ENCODE results near the gene RNFT2. TPM values are rescaled to one million over a fixed set of nuclear protein-coding genes. Genes with fewer than 3 reads are reported as not detected.
"Not testable (repeated sequence)": the region's sequence is repeated elsewhere in the genome, so short reads cannot be mapped to it uniquely, and the experiment has no call there.

Gene RNFT2
- total RNA-seq, 1 donor from 2014 or later: 0.66 TPM

DNA sequence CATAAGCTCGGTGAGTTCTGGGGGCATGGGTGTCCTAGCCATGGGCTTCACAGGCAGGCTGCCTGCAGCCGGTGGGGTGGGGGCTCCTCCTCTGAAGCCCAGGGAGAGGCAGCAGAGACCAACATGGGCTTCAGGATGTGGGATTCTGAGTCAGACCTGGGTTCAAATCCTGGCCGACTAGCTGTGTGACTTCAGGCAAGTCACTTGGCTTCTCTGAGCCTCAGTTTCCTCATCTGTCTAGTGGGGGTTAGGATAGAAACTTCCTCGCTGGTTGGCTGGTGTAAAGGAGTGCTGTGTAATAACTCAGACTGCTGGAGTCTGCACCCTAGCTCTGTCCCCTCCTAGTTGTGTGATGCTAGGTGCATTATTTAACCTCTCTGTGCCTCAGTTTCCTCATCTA, 12.2 kb downstream of the RNFT2 start:
- Histone ChIP-seq H3K27me3 (ENCODE audit: low read depth) (no peaks in the 10 kb centered on the region), H3K4me3 (no peak overlapping the region), H3K4me1 (no peaks in the 10 kb centered on the region), H3K9me3 (replicated peaks) (no peaks in the 10 kb centered on the region), H3K36me3 (no peaks in the 10 kb centered on the region), H3K27ac (replicated peaks) (no peak overlapping the region)
- no peak for DNase-seq
- TF ChIP-seq, protein P1, sequence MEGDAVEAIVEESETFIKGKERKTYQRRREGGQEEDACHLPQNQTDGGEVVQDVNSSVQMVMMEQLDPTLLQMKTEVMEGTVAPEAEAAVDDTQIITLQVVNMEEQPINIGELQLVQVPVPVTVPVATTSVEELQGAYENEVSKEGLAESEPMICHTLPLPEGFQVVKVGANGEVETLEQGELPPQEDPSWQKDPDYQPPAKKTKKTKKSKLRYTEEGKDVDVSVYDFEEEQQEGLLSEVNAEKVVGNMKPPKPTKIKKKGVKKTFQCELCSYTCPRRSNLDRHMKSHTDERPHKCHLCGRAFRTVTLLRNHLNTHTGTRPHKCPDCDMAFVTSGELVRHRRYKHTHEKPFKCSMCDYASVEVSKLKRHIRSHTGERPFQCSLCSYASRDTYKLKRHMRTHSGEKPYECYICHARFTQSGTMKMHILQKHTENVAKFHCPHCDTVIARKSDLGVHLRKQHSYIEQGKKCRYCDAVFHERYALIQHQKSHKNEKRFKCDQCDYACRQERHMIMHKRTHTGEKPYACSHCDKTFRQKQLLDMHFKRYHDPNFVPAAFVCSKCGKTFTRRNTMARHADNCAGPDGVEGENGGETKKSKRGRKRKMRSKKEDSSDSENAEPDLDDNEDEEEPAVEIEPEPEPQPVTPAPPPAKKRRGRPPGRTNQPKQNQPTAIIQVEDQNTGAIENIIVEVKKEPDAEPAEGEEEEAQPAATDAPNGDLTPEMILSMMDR (IDR thresholded peaks at IDR 0.05; ENCODE audit: borderline replicate concordance): no peak
- intact Hi-C loops (cut with micrococcal nuclease): no loop called here

DNA sequence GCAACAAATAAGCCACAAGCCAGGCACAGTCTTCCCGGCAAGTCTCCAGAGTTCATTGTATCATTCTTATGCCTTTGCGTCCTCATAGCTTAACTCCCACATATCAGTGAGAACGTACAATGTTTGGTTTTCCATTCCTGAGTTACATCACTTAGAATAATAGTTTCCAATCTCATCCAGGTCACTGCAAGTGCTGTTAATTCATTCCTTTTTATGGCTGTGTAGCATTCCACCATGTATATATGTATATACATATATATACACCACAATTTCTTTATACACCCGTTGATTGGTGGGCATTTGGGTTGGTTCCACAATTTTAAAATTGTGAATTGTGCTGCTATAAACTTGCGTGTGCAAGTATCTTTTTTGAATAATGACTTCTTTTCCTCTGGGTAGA, 16.0 kb downstream of the RNFT2 start:
- H3K9me3 ChIP-seq (replicated peaks); H3K4me3 ChIP-seq; intact Hi-C loops (cut with micrococcal nuclease); H3K27ac ChIP-seq (replicated peaks); H3K36me3 ChIP-seq; H3K4me1 ChIP-seq; H3K27me3 ChIP-seq (ENCODE audit: low read depth); DNase-seq: not testable (repeated sequence)

DNA sequence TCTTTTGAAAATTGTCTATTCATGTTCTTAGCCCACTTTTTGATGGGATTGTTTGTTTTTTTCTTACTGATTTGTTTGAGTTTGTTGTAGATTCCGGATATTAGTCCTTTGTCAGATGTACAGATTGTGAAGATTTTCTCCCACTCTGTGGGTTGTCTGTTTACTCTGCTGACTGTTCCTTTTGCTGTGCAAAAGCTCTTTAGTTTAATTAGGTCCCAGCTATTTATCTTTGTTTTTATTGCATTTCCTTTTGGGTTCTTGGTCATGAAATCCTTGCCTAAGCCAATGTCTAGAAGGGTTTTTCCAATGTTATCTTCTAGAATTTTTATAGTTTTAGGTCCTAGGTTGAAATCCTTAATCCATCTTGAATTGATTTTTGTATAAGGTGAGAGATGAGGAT, 16.7 kb downstream of the RNFT2 start:
- intact Hi-C loops (cut with micrococcal nuclease); H3K9me3 ChIP-seq (replicated peaks); DNase-seq; H3K4me3 ChIP-seq; H3K27me3 ChIP-seq (ENCODE audit: low read depth); H3K36me3 ChIP-seq; H3K27ac ChIP-seq (replicated peaks); H3K4me1 ChIP-seq: not testable (repeated sequence)

- Histone ChIP-seq H3K27ac (replicated peaks) (no peak overlapping the region), H3K27me3 (ENCODE audit: low read depth) (no peaks in the 10 kb centered on the region), H3K9me3 (replicated peaks) (no peaks in the 10 kb centered on the region), H3K36me3 (no peaks in the 10 kb centered on the region), H3K4me1 (no peaks in the 10 kb centered on the region), H3K4me3 (peak overlapping the region; percentile 33)
- TF ChIP-seq, protein P1 (IDR thresholded peaks at IDR 0.05; ENCODE audit: borderline replicate concordance): no peak
- intact Hi-C loops (cut with micrococcal nuclease): no loop called here
- peak; percentile 29 for DNase-seq
Observed at GRCh38 chr12:116759783-116760621, 21.9 kb downstream of the RNFT2 start.

GRCh38 chr12:116760622-116761020, 22.5 kb downstream of the RNFT2 start:
- intact Hi-C loops (cut with micrococcal nuclease): no loop called here
- Histone ChIP-seq H3K27ac (replicated peaks) (no peak overlapping the region), H3K9me3 (replicated peaks) (no peaks in the 10 kb centered on the region), H3K4me3 (peak overlapping the region; percentile 33), H3K36me3 (no peaks in the 10 kb centered on the region), H3K4me1 (no peaks in the 10 kb centered on the region), H3K27me3 (ENCODE audit: low read depth) (no peaks in the 10 kb centered on the region)
- DNase-seq: no peak
- TF ChIP-seq, protein P1 (IDR thresholded peaks at IDR 0.05; ENCODE audit: borderline replicate concordance): no peak

DNA sequence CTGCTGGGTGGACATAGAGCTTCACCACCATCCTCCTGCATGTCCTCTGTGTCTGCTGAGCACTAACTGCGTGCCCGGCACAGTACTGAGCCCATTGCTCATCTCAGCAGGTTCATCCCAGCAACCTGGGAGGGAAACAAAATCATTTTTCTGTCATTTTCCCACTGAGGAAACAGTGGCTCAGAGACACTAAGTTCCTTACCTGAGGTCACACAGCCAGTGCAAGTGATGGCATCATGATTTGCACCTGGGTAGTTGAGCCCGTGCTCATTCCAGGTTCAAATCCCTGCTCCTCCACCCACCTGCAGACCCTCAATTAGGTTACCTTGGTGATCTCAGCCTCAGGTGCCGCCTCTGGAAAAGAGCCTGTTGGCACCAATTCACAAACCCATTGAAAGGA, 23.4 kb downstream of the RNFT2 start:
- H3K27me3 ChIP-seq (ENCODE audit: low read depth): no peaks in the 10 kb centered on the region
- H3K4me3 ChIP-seq: no peak overlapping the region
- H3K27ac ChIP-seq (replicated peaks): no peak overlapping the region
- no peak for DNase-seq
- TF ChIP-seq, protein P1 (IDR thresholded peaks at IDR 0.05; ENCODE audit: borderline replicate concordance): no peak
- no peaks in the 10 kb centered on the region for H3K9me3 ChIP-seq (replicated peaks)
- H3K4me1 ChIP-seq: no peaks in the 10 kb centered on the region
- intact Hi-C loops (cut with micrococcal nuclease): no loop called here
- H3K36me3 ChIP-seq: no peaks in the 10 kb centered on the region
